Measurements from ENCODE around the gene CNTN5. TPM values are rescaled to one million over a fixed set of nuclear protein-coding genes. Genes with fewer than 3 reads are reported as not detected.

The CNTN5 gene
- total and polyA plus RNA-seq, 2 experiments from 2014 or later = 9.6 to 10.6 TPM

GRCh38 chr11:100303897-100304296, 1283.1 kb downstream of the CNTN5 start:
- Histone ChIP-seq H3K27me3 (no peaks in the 10 kb centered on the region), H3K4me1 (ENCODE audit: insufficient read depth) (no peaks in the 10 kb centered on the region), H3K79me2 (no peaks in the 10 kb centered on the region), H3K36me3 (replicated peaks; ENCODE audit: insufficient read depth, low read depth) (no peaks in the 10 kb centered on the region), H3K4me2 (no peak overlapping the region), H3K27ac (no peak overlapping the region), H2AFZ (no peak overlapping the region), H3K4me3 (no peak overlapping the region), H4K20me1 (ENCODE audit: insufficient read depth, poor library complexity, severe bottlenecking) (no peaks in the 10 kb centered on the region), H3K9me2 (replicated peaks; ENCODE audit: insufficient read depth) (no peaks in the 10 kb centered on the region), H3K9me3 (ENCODE audit: low read depth) (no peaks in the 10 kb centered on the region)
- TF ChIP-seq EZH2 (IDR thresholded peaks at IDR 0.05; ENCODE audit: borderline replicate concordance) (no peak), EZH2phosphoT487 (IDR thresholded peaks at IDR 0.05; ENCODE audit: low read depth, severe bottlenecking, unreplicated experiment) (no peak), CTCF (IDR thresholded peaks at IDR 0.05; ENCODE audit: poor library complexity) (no peak)
- 93% methylated on average over 3 of the region's 3 CpGs for WGBS (ENCODE audit: low lambda C conversion rate, missing lambda C conversion rate)
- DNase-seq (ENCODE audit: low spot score) = no peak

DNA sequence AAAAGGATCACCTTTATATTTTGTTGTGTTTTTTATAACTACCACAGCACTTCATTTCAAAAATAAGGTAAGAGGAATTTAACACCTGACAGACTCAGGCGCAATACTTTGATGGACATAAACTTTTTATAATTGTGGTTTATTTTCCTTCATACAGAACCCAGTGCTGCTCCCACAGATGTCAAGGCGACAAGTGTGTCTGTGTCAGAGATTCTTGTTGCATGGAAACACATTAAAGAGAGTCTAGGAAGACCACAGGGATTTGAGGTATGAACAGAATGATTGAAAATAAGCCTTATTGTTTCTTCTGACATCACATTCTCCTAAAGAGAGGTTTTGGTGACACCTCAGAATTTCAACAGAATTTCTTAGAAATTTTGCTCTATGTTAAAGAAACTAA, 1287.5 kb downstream of the CNTN5 start:
- no peaks in the 10 kb centered on the region for H3K9me3 ChIP-seq (ENCODE audit: low read depth)
- no peaks in the 10 kb centered on the region for H4K20me1 ChIP-seq (ENCODE audit: insufficient read depth, poor library complexity, severe bottlenecking)
- WGBS (ENCODE audit: low lambda C conversion rate, missing lambda C conversion rate) = 90% methylated on average over 2 of the region's 2 CpGs
- H3K36me3 ChIP-seq (replicated peaks; ENCODE audit: insufficient read depth, low read depth) = no peaks in the 10 kb centered on the region
- no peaks in the 10 kb centered on the region for H3K9me2 ChIP-seq (replicated peaks; ENCODE audit: insufficient read depth)
- H3K79me2 ChIP-seq = no peaks in the 10 kb centered on the region
- no peak for DNase-seq (ENCODE audit: low spot score)
- TF ChIP-seq EZH2phosphoT487 (IDR thresholded peaks at IDR 0.05; ENCODE audit: low read depth, severe bottlenecking, unreplicated experiment) (no peak), CTCF (IDR thresholded peaks at IDR 0.05; ENCODE audit: poor library complexity) (no peak), EZH2 (IDR thresholded peaks at IDR 0.05; ENCODE audit: borderline replicate concordance) (no peak)
- H3K4me3 ChIP-seq = no peak overlapping the region
- no peak overlapping the region for H3K4me2 ChIP-seq
- H3K4me1 ChIP-seq (ENCODE audit: insufficient read depth) = no peaks in the 10 kb centered on the region
- H3K27ac ChIP-seq = no peak overlapping the region
- no peak overlapping the region for H2AFZ ChIP-seq
- H3K27me3 ChIP-seq = no peaks in the 10 kb centered on the region

DNA sequence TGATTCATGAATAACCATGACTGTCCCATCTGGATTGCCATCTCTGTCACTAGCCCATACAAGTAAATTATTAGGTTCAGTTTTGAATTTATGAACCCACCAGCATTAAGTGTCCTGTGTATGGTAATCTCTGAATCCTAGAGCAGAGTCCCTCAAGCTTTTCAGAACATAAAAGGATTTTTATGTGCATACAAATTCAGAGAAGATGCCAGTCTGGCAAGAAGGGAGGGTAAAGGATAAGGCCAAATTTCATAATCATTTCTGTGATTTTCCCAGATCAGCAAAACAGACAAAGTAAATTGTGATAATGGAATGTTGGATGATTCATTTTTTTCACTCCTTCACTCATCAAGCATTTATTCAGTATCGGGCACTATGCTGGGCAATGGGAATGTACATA, 1295.2 kb downstream of the CNTN5 start:
- H3K36me3 ChIP-seq (replicated peaks; ENCODE audit: insufficient read depth, low read depth) = no peaks in the 10 kb centered on the region
- WGBS (ENCODE audit: low lambda C conversion rate, missing lambda C conversion rate) = 81% methylated on average over 1 of the region's 1 CpG
- no peak overlapping the region for H3K4me2 ChIP-seq
- no peak overlapping the region for H3K27ac ChIP-seq
- no peak for DNase-seq (ENCODE audit: low spot score)
- H4K20me1 ChIP-seq (ENCODE audit: insufficient read depth, poor library complexity, severe bottlenecking) = no peaks in the 10 kb centered on the region
- H2AFZ ChIP-seq = no peak overlapping the region
- TF ChIP-seq EZH2 (IDR thresholded peaks at IDR 0.05; ENCODE audit: borderline replicate concordance) = no peak
- no peak for TF ChIP-seq CTCF (IDR thresholded peaks at IDR 0.05; ENCODE audit: poor library complexity)
- TF ChIP-seq EZH2phosphoT487 (IDR thresholded peaks at IDR 0.05; ENCODE audit: low read depth, severe bottlenecking, unreplicated experiment) = no peak
- H3K79me2 ChIP-seq = no peaks in the 10 kb centered on the region
- no peak overlapping the region for H3K4me3 ChIP-seq
- H3K4me1 ChIP-seq (ENCODE audit: insufficient read depth) = no peaks in the 10 kb centered on the region
- H3K9me3 ChIP-seq (ENCODE audit: low read depth) = no peaks in the 10 kb centered on the region
- H3K27me3 ChIP-seq = no peaks in the 10 kb centered on the region
- no peaks in the 10 kb centered on the region for H3K9me2 ChIP-seq (replicated peaks; ENCODE audit: insufficient read depth)

GRCh38 chr11:100316952-100317351, 1296.2 kb downstream of the CNTN5 start:
- Histone ChIP-seq H3K4me3 (no peak overlapping the region), H3K4me2 (no peak overlapping the region), H2AFZ (no peak overlapping the region), H4K20me1 (ENCODE audit: insufficient read depth, poor library complexity, severe bottlenecking) (no peaks in the 10 kb centered on the region), H3K9me2 (replicated peaks; ENCODE audit: insufficient read depth) (no peaks in the 10 kb centered on the region), H3K79me2 (no peaks in the 10 kb centered on the region), H3K27me3 (no peaks in the 10 kb centered on the region), H3K4me1 (ENCODE audit: insufficient read depth) (no peaks in the 10 kb centered on the region), H3K9me3 (ENCODE audit: low read depth) (no peaks in the 10 kb centered on the region), H3K36me3 (replicated peaks; ENCODE audit: insufficient read depth, low read depth) (no peaks in the 10 kb centered on the region), H3K27ac (no peak overlapping the region)
- DNase-seq (ENCODE audit: low spot score) = no peak
- TF ChIP-seq EZH2 (IDR thresholded peaks at IDR 0.05; ENCODE audit: borderline replicate concordance) = no peak
- no peak for TF ChIP-seq CTCF (IDR thresholded peaks at IDR 0.05; ENCODE audit: poor library complexity)
- TF ChIP-seq EZH2phosphoT487 (IDR thresholded peaks at IDR 0.05; ENCODE audit: low read depth, severe bottlenecking, unreplicated experiment) = no peak
- 71% methylated on average over 3 of the region's 3 CpGs for WGBS (ENCODE audit: low lambda C conversion rate, missing lambda C conversion rate)

All from hepatocyte (in vitro differentiated cells).